ENCODE results near the gene ARHGEF16. TPM values are rescaled to one million over a fixed set of nuclear protein-coding genes. Genes with fewer than 3 reads are reported as not detected.
A peak's percentile ranks its signal among the peaks of the same experiment; 100 is the strongest.

ARHGEF16 gene
- total RNA-seq, 6 donors from 2014 or later, result 11.9 to 28.9 (median 13.4) TPM

DNA sequence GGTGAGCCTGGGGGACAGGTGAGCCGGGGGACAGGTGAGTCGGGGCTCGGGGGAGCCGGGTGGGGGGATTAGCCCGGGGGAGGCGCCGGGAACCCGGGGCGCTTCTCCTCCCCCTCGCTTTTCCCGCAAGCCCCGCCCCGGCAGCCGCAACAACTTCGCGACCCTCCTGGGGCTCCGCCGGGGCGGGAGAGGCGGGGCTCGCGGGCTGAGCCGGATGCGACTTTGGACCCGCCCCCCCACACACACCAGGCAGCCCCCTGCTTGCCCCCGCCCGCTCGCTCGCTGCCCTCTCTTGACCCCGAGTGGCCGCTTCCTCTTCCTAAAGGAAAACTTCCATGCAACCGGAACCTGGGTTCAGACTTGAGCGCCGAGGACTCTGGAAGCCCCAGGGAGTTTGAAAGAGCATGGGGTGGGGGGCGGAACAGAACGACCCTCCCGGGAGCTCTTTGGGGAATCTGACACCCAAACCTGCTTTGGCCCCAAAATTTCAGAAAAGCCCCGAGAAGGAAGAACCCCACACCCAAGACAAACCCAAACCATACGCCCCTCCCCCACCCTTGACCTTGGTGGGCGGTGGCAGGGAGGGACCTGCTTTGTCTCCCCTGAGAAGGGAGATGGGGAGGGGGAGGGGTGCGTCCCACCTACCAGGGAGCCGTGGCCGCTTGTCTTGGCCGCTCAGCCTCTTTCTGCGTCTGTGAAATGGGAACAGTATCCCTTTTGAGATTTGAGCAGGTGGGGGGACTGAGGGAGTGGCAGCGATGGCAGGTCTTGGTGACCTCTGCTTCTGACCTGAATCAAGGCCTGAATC lies 550 bp downstream of the ARHGEF16 start:
- H3K9me3 ChIP-seq, result no peaks in the 10 kb centered on the region
- H3K27ac ChIP-seq, result peak overlapping the region; percentile 46 to 82 (median 73)
- ATAC-seq (ENCODE audit: low FRiP score in 2 of 2) (no peak), DNase-seq (peak; percentile 59 to 90)
- H3K4me3 ChIP-seq, result peak overlapping the region; percentile 51 to 86 (median 78)
- peaks cover 22 to 36% (median 29%) of the 10 kb centered on the region in 4 donors for H3K4me1 ChIP-seq
- TF ChIP-seq POLR2AphosphoS5 (IDR thresholded peaks at IDR 0.05), result no peak
- no peak for TF ChIP-seq EP300 (IDR thresholded peaks at IDR 0.05)
- TF ChIP-seq CTCF (IDR thresholded peaks at IDR 0.05), result no peak
- TF ChIP-seq POLR2A (IDR thresholded peaks at IDR 0.05), result no peak
- 20 to 100% methylated on average over 2 to 17 of the region's 46 CpGs for WGBS, 2 donors
- H3K36me3 ChIP-seq, result no peaks in the 10 kb centered on the region
- H3K27me3 ChIP-seq, result peaks cover 0 to 12% (median 0%) of the 10 kb centered on the region in 4 donors

GRCh38 chr1:3455670-3456448 lies 1.4 kb downstream of the ARHGEF16 start:
- H3K4me3 ChIP-seq, result no peak overlapping the region
- no peak for ATAC-seq (ENCODE audit: low FRiP score in 2 of 2)
- DNase-seq, result no peak
- H3K9me3 ChIP-seq, result no peaks in the 10 kb centered on the region
- no peaks in the 10 kb centered on the region for H3K36me3 ChIP-seq
- H3K27ac ChIP-seq, result peak overlapping the region in 2 of 4 donors; percentile 46 to 82
- 89 to 93% methylated on average over 6 to 18 of the region's 18 CpGs for WGBS, 2 donors
- peaks cover 22 to 36% (median 29%) of the 10 kb centered on the region in 4 donors for H3K4me1 ChIP-seq
- TF ChIP-seq CTCF (IDR thresholded peaks at IDR 0.05) (no peak), POLR2AphosphoS5 (IDR thresholded peaks at IDR 0.05) (no peak), EP300 (IDR thresholded peaks at IDR 0.05) (no peak), POLR2A (IDR thresholded peaks at IDR 0.05) (no peak)
- peaks cover 0 to 12% (median 0%) of the 10 kb centered on the region in 4 donors for H3K27me3 ChIP-seq

DNA sequence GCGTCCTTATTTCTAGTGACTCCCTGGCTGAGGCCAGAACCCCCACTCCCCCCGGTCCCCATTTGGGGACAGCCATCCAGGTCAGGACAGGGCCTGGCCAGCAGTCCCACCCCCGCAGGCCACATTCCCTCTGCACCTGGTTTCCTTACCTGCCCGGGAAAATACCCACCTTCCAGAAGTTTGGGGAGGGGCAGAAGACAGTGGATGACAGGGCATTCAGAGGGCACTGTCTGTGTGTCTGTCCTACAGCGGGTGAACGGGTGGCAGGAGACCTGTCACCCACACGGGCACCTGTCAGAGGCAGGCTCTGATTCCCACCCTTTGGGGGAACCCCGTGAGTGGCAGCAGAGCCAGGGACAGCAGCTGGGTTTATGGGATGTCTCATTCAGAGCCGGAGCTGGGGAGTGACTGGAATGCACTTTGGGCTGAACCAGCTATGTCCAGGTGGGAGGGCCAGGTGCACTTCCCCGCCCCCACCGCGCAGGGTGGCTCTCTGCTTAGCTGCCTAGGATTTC lies 2.0 kb downstream of the ARHGEF16 start:
- H3K27me3 ChIP-seq, result peaks cover 0 to 12% (median 0%) of the 10 kb centered on the region in 4 donors
- no peaks in the 10 kb centered on the region for H3K9me3 ChIP-seq
- no peak for TF ChIP-seq EP300 (IDR thresholded peaks at IDR 0.05)
- TF ChIP-seq POLR2AphosphoS5 (IDR thresholded peaks at IDR 0.05), result no peak
- TF ChIP-seq CTCF (IDR thresholded peaks at IDR 0.05), result no peak
- no peak for TF ChIP-seq POLR2A (IDR thresholded peaks at IDR 0.05)
- H3K4me1 ChIP-seq, result peaks cover 22 to 36% (median 29%) of the 10 kb centered on the region in 4 donors
- no peak for DNase-seq
- 80 to 90% methylated on average over 2 to 12 of the region's 12 CpGs for WGBS, 2 donors
- no peak for ATAC-seq (ENCODE audit: low FRiP score in 2 of 2)
- H3K27ac ChIP-seq, result no peak overlapping the region
- H3K36me3 ChIP-seq, result no peaks in the 10 kb centered on the region
- no peak overlapping the region for H3K4me3 ChIP-seq

DNA sequence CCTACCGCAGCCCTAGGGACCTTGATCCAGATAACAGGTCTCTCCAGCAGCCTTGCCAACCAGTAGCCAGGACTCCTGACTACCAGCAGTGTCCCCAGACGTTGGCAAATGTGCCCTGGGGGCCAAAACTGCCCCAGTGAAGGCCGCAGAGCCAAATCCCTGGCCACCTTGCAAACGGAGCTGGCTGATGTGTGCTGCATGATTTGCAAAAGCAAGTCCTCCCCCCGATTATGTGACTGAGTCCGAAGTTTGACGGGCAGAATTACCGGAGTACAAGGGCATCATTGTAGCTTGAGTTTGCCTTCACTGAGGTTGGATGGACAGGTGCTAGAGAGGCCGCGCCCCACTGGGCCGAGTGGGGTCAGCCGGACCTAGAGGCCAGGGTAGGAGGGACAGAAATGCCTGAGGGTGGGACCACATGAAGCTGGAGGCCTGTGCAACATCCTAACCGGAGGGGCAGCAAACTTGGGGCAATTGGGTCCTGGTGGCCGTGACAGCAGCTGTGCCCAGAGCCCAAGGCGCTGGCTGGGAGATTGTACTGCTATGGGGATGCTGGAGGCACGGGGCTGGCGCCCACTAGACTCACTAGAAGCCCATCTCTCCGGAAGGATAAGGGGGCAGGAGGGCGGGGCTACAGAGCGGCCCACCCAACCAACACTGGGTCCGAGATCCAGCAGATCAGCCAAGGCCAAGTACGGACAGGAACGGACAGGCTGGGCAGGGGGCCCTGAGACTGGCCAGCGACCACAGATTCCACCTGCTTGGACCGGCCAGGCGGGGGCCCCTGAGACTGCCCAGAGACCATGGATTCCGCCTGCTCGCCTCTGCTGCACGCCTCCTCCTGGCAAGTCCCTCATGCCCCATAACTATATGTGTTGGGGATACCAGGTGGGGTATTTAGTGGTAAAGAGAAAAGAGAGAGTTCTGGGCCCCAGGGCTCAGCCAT lies 2.8 kb downstream of the ARHGEF16 start:
- H3K4me1 ChIP-seq, result peaks cover 22 to 36% (median 29%) of the 10 kb centered on the region in 4 donors
- H3K27ac ChIP-seq, result no peak overlapping the region
- no peak for TF ChIP-seq CTCF (IDR thresholded peaks at IDR 0.05)
- TF ChIP-seq EP300 (IDR thresholded peaks at IDR 0.05), result no peak
- H3K27me3 ChIP-seq, result peaks cover 0 to 12% (median 0%) of the 10 kb centered on the region in 4 donors
- DNase-seq, result peak in 1 of 2 donors; percentile 69
- no peaks in the 10 kb centered on the region for H3K9me3 ChIP-seq
- H3K36me3 ChIP-seq, result no peaks in the 10 kb centered on the region
- no peak overlapping the region for H3K4me3 ChIP-seq
- no peak for ATAC-seq (ENCODE audit: low FRiP score in 2 of 2)
- WGBS, 2 donors, result 89 to 94% methylated on average over 17 to 29 of the region's 29 CpGs
